Panc1 (cell line): ENCODE measurements around the gene TNFRSF14.

Source experiments
- SIN3A ChIP-seq: IDR thresholded peaks from 2 replicates; pipeline ENCODE4 v1.6.1; 2012; ENCODE audit warnings: low read depth, mild to moderate bottlenecking, low read length, moderate library complexity, borderline replicate concordance; ENCODE audit not compliant: insufficient read depth
- TF ChIP-seq, protein P1 (sequence below): fragments of 450-650 bp; IDR thresholded peaks from 2 replicates; pipeline ENCODE4 v1.5.1; 2017; ENCODE audit warnings: mild to moderate bottlenecking
- TF ChIP-seq, protein P2 (sequence below), 2 experiments: IDR thresholded peaks; 2 replicates each; pipeline ENCODE4 v1.6.1; 2011 to 2012; ENCODE audit warnings: low read depth in 2 of 2, control low read depth in 1 of 2, low read length in 1 of 2, mild to moderate bottlenecking in 1 of 2, moderate library complexity in 1 of 2; ENCODE audit not compliant: insufficient read depth in 1 of 2

DNA sequence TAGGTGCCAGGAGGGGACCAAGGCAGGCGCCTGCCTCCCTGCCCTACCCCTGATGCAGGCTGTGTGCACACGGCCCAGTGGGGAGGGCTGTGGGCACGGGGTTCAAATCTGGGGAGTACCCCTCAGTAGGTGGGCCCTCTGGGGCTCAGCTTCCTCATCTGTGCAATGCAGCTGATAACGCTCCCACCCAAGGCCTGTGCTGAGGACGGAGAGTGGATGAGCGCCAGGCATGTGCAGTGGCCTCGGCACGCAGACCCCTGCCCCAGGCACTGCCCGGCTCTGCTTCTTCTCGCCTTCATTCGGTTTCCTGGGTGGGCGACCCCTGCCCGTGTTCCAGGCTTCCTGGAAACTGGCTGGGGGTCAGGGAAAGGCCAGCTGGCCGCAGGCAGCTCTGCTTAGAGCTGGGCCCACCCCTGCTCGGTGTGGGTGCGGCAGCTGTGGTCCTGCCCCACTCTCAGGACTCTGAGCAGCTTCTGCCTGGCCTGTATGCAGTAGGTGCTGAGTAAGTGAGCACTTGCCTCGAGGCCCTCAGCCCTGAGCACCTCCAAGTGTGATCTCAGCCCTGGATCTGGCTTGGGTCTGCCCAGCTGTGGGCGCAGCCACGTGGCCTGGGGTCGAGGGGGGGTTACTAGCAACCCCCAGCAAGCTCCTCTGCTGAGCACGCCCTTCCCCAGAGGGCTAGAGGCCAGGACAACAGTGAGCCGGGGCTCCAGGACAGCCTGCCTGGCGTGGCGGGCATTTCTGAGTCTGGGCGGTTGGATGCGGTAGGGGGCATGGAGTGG is 11.9 kb upstream of the TNFRSF14 start:
- TF ChIP-seq, protein P1, sequence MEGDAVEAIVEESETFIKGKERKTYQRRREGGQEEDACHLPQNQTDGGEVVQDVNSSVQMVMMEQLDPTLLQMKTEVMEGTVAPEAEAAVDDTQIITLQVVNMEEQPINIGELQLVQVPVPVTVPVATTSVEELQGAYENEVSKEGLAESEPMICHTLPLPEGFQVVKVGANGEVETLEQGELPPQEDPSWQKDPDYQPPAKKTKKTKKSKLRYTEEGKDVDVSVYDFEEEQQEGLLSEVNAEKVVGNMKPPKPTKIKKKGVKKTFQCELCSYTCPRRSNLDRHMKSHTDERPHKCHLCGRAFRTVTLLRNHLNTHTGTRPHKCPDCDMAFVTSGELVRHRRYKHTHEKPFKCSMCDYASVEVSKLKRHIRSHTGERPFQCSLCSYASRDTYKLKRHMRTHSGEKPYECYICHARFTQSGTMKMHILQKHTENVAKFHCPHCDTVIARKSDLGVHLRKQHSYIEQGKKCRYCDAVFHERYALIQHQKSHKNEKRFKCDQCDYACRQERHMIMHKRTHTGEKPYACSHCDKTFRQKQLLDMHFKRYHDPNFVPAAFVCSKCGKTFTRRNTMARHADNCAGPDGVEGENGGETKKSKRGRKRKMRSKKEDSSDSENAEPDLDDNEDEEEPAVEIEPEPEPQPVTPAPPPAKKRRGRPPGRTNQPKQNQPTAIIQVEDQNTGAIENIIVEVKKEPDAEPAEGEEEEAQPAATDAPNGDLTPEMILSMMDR = no peak
- TF ChIP-seq SIN3A = no peak
- TF ChIP-seq, protein P2, sequence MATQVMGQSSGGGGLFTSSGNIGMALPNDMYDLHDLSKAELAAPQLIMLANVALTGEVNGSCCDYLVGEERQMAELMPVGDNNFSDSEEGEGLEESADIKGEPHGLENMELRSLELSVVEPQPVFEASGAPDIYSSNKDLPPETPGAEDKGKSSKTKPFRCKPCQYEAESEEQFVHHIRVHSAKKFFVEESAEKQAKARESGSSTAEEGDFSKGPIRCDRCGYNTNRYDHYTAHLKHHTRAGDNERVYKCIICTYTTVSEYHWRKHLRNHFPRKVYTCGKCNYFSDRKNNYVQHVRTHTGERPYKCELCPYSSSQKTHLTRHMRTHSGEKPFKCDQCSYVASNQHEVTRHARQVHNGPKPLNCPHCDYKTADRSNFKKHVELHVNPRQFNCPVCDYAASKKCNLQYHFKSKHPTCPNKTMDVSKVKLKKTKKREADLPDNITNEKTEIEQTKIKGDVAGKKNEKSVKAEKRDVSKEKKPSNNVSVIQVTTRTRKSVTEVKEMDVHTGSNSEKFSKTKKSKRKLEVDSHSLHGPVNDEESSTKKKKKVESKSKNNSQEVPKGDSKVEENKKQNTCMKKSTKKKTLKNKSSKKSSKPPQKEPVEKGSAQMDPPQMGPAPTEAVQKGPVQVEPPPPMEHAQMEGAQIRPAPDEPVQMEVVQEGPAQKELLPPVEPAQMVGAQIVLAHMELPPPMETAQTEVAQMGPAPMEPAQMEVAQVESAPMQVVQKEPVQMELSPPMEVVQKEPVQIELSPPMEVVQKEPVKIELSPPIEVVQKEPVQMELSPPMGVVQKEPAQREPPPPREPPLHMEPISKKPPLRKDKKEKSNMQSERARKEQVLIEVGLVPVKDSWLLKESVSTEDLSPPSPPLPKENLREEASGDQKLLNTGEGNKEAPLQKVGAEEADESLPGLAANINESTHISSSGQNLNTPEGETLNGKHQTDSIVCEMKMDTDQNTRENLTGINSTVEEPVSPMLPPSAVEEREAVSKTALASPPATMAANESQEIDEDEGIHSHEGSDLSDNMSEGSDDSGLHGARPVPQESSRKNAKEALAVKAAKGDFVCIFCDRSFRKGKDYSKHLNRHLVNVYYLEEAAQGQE (IDR thresholded peaks at IDR 0.05; ENCODE audit: insufficient read depth in 1 of 2, low read depth in 2 of 2, low read length in 1 of 2) = no peak
